Karpas-422 (cell line): ENCODE data around the gene PPARA. TPM values are rescaled to one million over a fixed set of nuclear protein-coding genes. Genes with fewer than 3 reads are reported as not detected.

Experiments
- DNase-seq: peaks from one replicate; pipeline ENCODE4 v3.0.0-alpha.2; 2015
- H2AFZ ChIP-seq: fragments of 200-600 bp; sonication (generic); 2 replicates; pipeline ENCODE4 v1.6.1; 2014; ENCODE audit warnings: antibody characterized with exemption, low read length, mixed read lengths
- H3K27ac ChIP-seq: fragments of 200-600 bp; sonication (generic); 2 replicates; pipeline ENCODE4 v1.5.1; 2014; ENCODE audit warnings: mild to moderate bottlenecking, low read length, moderate library complexity
- H3K27me3 ChIP-seq: fragments of 200-600 bp; sonication (generic); 2 replicates; pipeline ENCODE4 v1.6.1; 2014; ENCODE audit warnings: low read length, mixed read lengths
- H3K36me3 ChIP-seq: fragments of 200-600 bp; sonication (generic); 2 replicates; pipeline ENCODE4 v1.6.1; 2014; ENCODE audit warnings: low read length, mixed read lengths; ENCODE audit not compliant: insufficient read depth
- H3K4me1 ChIP-seq: fragments of 200-600 bp; sonication (generic); 2 replicates; pipeline ENCODE4 v1.6.1; 2014; ENCODE audit warnings: mild to moderate bottlenecking, low read length, mixed read lengths
- H3K4me2 ChIP-seq: fragments of 200-600 bp; sonication (generic); 2 replicates; pipeline ENCODE4 v1.6.1; 2014; ENCODE audit warnings: low read length, low read depth, mild to moderate bottlenecking; ENCODE audit not compliant: poor library complexity, severe bottlenecking
- H3K4me3 ChIP-seq: fragments of 200-600 bp; sonication (generic); 2 replicates; pipeline ENCODE4 v1.5.1; 2014; ENCODE audit warnings: mild to moderate bottlenecking, antibody characterized with exemption, low read length, mixed read lengths
- H3K79me2 ChIP-seq: fragments of 200-600 bp; sonication (generic); 2 replicates; pipeline ENCODE4 v1.6.1; 2014; ENCODE audit warnings: mild to moderate bottlenecking, low read length, mixed read lengths
- H3K9ac ChIP-seq: fragments of 200-600 bp; sonication (generic); 2 replicates; pipeline ENCODE4 v1.6.0; 2014; ENCODE audit warnings: low read length
- H3K9me2 ChIP-seq: fragments of 200-600 bp; sonication (generic), shearing (Covaris generic); replicated peaks from 2 replicates; pipeline ENCODE4 v1.6.0; 2014; ENCODE audit warnings: mild to moderate bottlenecking, low read length, moderate library complexity; ENCODE audit not compliant: insufficient read depth
- H3K9me3 ChIP-seq: fragments of 300-700, 200-600 bp; sonication (generic); 2 replicates; pipeline ENCODE4 v1.6.1; 2014; ENCODE audit warnings: low read length, mixed read lengths
- H4K20me1 ChIP-seq: fragments of 200-600 bp; sonication (generic); 2 replicates; pipeline ENCODE4 v1.6.1; 2014; ENCODE audit warnings: mild to moderate bottlenecking, antibody characterized with exemption, low read length, low read depth; ENCODE audit not compliant: insufficient read depth
- total RNA-seq: library from RNA; depleted of rRNA; stranded (reverse); fragments of >200 nt; shearing (Covaris generic); gene quantifications from 2 replicates; pipeline ENCODE4 v1.2.3, GENCODE V29; 2014; ENCODE audit warnings: low replicate concordance

Gene PPARA
- total RNA-seq, 1 experiment from 2014 or later: 23.5 TPM

DNA sequence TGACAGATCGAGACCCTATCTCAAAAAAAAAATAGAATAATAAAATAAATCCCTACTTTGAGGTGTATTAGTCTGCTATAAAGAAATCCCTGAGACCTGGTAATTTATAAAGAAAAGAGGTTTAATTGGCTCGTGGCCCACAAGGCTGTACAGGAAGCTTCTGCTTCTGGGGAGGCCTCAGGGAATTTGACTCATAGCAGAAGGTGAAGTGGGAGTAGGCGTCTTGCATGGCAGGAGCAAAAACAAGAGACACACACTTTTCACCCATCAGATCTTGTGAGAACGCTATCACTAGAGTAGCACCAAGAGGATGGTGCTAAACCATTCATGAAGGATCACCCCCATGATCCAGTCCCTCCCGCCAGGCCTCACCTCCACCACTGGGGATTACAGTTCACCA is 70.6 kb downstream of the PPARA start:
- DNase-seq: no peak
- H4K20me1 ChIP-seq: no peaks in the 10 kb centered on the region
- no peaks in the 10 kb centered on the region for H3K27me3 ChIP-seq
- H3K9me3 ChIP-seq: no peaks in the 10 kb centered on the region
- no peak overlapping the region for H3K4me2 ChIP-seq
- H3K4me1 ChIP-seq: no peaks in the 10 kb centered on the region
- H3K36me3 ChIP-seq: peaks cover 14% of the 10 kb centered on the region
- H3K9ac ChIP-seq: no peak overlapping the region
- H3K9me2 ChIP-seq: no peaks in the 10 kb centered on the region
- H3K79me2 ChIP-seq: no peaks in the 10 kb centered on the region
- no peak overlapping the region for H3K27ac ChIP-seq
- no peak overlapping the region for H2AFZ ChIP-seq
- H3K4me3 ChIP-seq: no peak overlapping the region

DNA sequence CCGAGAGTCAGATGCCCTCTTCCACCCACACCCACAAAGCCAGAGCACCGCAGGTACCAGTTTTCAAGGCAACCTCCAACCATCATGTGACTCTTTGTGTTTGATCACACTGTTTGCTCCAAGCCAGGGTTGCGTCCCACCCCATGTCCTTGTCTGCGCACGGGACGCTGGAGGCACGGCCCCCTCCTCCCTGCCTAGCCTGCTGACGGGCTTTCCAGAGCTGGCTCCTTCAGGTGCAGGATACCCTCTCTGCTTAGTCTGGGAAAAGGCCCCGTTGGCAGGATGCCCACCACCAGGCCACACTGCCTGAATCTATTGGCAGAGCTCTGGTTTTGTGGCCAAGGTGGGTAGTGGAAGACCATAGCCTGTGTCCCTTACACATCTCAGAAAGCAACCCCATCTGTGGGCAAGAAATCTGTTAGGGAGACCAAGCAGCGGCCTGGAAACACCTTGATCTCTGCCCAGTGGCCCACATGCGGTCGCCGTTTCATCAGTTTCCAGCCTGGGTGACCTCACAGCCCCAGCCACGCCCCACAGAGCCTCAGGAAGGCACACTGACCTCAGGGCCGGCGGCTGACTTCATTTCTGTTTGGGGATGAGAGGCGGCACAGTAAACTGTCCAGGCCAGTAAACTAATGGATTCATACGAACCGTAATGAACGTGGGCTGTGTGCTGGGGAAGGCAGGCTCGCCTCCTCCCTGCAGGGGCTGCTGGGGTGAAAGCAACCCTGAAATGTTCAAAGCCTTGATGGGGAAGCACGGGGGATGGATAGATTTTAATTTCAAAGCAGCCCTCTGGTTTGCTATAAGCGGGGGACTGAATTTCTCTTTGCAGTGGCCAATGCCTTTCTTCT is 73.9 kb downstream of the PPARA start:
- H3K27me3 ChIP-seq: no peaks in the 10 kb centered on the region
- no peak overlapping the region for H3K27ac ChIP-seq
- peaks cover 9% of the 10 kb centered on the region for H3K36me3 ChIP-seq
- no peak overlapping the region for H3K4me3 ChIP-seq
- H3K79me2 ChIP-seq: no peaks in the 10 kb centered on the region
- no peak overlapping the region for H2AFZ ChIP-seq
- H3K9me2 ChIP-seq: no peaks in the 10 kb centered on the region
- no peak for DNase-seq
- no peaks in the 10 kb centered on the region for H3K4me1 ChIP-seq
- H4K20me1 ChIP-seq: no peaks in the 10 kb centered on the region
- no peaks in the 10 kb centered on the region for H3K9me3 ChIP-seq
- H3K9ac ChIP-seq: no peak overlapping the region
- H3K4me2 ChIP-seq: no peak overlapping the region

DNA sequence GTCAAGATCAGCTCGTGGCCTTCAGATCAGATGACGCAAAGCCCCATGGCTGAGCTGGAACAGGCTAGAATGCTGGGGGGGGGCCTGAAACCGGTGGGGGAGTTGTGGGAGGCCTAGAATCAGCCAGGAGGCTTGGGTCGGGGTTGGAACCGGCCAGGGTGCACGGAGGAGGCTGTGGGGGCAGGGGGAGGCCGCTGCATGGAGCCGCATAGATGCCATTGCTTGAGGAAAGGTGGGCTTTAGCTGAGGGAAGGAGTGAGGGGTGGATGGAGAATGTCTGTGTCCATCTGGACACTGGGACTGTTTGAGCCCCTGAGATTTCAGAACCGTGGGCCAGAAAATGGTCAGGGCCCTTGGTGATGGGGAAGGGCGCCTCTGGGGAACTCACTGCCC is 74.6 kb downstream of the PPARA start:
- Histone ChIP-seq H3K9me2 (no peaks in the 10 kb centered on the region), H3K27ac (no peak overlapping the region), H3K4me1 (no peaks in the 10 kb centered on the region), H3K9ac (no peak overlapping the region), H3K79me2 (no peaks in the 10 kb centered on the region), H3K27me3 (no peaks in the 10 kb centered on the region), H3K4me3 (no peak overlapping the region), H2AFZ (no peak overlapping the region), H3K9me3 (no peaks in the 10 kb centered on the region), H4K20me1 (no peaks in the 10 kb centered on the region), H3K36me3 (peaks cover 4% of the 10 kb centered on the region), H3K4me2 (no peak overlapping the region)
- no peak for DNase-seq

DNA sequence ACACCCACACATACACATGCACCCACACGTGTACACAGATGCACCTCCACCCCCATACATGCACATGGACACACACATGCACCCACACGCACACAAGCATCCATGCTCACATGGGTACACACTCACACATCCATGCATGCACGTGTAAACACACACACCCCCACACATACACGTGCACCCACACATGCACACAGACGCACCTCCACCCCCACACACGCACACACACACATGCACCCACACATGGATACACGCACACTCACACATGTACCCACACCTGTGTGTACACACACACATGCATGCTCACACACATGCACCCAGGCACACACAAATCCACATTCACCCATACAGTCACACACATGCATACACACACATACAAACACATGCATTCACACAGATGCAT is 75.3 kb downstream of the PPARA start:
- H3K9ac ChIP-seq: no peak overlapping the region
- H3K27me3 ChIP-seq: no peaks in the 10 kb centered on the region

DNA sequence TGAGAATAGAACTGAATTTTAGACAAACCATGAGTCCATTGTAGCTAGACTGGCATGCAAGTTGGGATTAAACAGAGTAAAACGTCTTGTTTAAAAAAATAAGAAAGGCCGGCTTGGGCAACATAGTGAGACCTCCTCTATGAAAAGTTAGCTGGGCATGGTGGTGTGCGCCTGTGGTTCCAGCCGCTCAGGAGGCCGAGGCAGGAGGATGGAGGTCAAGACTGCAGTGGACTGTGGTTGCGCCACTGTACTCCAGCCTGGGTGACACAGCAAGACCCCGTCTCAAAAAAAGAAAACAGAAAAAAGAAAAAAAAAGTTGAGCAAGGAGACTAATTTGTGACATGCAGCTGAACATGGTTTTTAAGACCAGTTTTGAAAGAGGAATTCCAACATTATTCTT is 76.3 kb downstream of the PPARA start:
- Histone ChIP-seq H4K20me1 (no peaks in the 10 kb centered on the region), H3K27me3 (no peaks in the 10 kb centered on the region), H3K4me2 (no peak overlapping the region), H3K79me2 (no peaks in the 10 kb centered on the region), H3K4me1 (no peaks in the 10 kb centered on the region), H3K4me3 (no peak overlapping the region), H2AFZ (no peak overlapping the region), H3K9me2 (no peaks in the 10 kb centered on the region), H3K36me3 (no peaks in the 10 kb centered on the region; the same call in 1 of the 2 replicates), H3K27ac (no peak overlapping the region), H3K9me3 (no peaks in the 10 kb centered on the region), H3K9ac (no peak overlapping the region)
- no peak for DNase-seq

More for the DNA sequence above, 75.3 kb downstream of the PPARA start:
- Histone ChIP-seq H3K36me3 (peaks cover 4% of the 10 kb centered on the region), H3K4me3 (no peak overlapping the region), H3K4me2 (no peak overlapping the region), H3K9me2 (no peaks in the 10 kb centered on the region), H3K9me3 (no peaks in the 10 kb centered on the region), H3K4me1 (no peaks in the 10 kb centered on the region), H3K79me2 (no peaks in the 10 kb centered on the region), H3K27ac (no peak overlapping the region), H2AFZ (no peak overlapping the region), H4K20me1 (no peaks in the 10 kb centered on the region)
- DNase-seq: no peak

DNA sequence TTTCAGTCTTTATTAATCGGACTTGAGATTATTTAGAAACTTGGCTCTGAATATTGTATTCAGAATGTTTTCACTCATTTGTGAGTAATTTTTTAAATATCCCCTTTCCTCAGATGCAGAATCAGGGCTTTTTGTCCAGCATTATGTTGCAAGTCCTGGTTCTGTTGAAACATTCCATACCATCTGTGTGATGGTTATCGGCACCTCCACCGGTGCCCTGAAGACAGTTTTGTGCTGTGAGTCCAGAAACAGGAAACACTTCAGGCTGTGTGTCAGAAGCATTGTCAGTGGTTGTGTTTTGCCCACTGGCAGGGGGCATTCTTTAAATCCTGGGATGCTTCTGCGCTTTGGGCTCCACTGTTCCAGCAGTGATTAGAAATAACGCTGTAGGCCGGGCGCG is 79.4 kb downstream of the PPARA start:
- Histone ChIP-seq H3K79me2 (no peaks in the 10 kb centered on the region), H3K4me1 (no peaks in the 10 kb centered on the region), H3K9me2 (no peaks in the 10 kb centered on the region), H3K36me3 (peaks cover 4% of the 10 kb centered on the region), H3K9me3 (no peaks in the 10 kb centered on the region), H3K4me3 (no peak overlapping the region), H3K9ac (no peak overlapping the region), H3K4me2 (no peak overlapping the region), H4K20me1 (no peaks in the 10 kb centered on the region), H3K27me3 (no peaks in the 10 kb centered on the region), H2AFZ (no peak overlapping the region), H3K27ac (no peak overlapping the region)
- DNase-seq: no peak

DNA sequence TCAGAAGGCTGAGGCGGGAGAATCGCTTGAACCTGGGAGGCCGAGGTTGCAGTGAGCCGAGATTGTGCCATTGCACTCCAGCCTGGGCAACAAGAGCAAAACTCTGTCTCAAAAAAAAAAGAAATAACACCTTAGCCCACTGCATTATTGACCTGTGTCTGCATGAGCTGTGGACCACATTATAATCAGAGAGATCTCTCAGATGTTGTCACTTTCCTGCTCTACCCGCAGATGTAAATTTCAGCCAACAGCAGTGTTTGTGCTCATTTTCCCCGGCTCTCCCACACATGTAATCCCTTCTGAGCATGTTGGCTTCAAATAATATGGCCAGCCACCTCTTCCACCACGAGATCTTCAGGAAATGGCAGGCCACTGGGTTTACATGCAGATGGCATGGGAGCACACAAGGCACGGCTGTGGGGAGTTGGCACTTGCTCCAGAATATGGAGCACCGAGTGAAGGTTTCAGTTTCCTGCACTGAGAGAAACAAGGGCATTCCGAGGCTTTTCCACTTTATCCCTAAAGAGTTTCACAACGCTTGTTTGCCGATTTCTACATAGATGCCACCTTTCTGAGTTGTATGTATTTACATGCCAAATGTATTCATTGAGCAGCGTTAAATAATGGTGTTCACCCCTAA is 80.1 kb downstream of the PPARA start:
- H3K27ac ChIP-seq: no peak overlapping the region
- no peaks in the 10 kb centered on the region for H3K4me1 ChIP-seq
- no peak overlapping the region for H3K4me3 ChIP-seq
- H3K79me2 ChIP-seq: no peaks in the 10 kb centered on the region
- H3K9me3 ChIP-seq: no peaks in the 10 kb centered on the region
- no peaks in the 10 kb centered on the region for H3K9me2 ChIP-seq
- H2AFZ ChIP-seq: no peak overlapping the region
- H3K9ac ChIP-seq: no peak overlapping the region
- no peaks in the 10 kb centered on the region for H4K20me1 ChIP-seq
- no peak overlapping the region for H3K4me2 ChIP-seq
- no peak for DNase-seq
- peaks cover 4% of the 10 kb centered on the region for H3K36me3 ChIP-seq
- no peaks in the 10 kb centered on the region for H3K27me3 ChIP-seq

DNA sequence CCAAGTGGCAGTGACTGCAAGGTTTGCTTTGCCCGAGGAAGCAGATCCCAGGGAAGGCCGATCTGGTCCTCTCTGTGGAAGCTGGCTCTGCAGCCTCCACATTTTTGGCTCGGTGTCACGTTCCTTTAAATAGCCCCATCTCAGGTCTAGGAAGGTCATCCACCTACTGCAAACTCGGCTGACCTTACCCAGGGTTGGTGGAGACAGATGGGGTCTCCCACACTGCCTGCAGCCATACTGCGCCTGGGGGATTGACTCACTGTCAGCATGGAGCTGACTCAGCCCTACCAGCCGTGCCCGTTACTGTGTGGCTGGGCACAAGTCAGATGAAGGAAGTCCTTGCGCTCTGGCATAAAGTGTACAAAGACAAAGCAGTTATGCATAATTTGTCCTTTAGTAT is 82.9 kb downstream of the PPARA start:
- H3K4me2 ChIP-seq: no peak overlapping the region
- H3K9ac ChIP-seq: no peak overlapping the region
- no peaks in the 10 kb centered on the region for H3K27me3 ChIP-seq
- no peak for DNase-seq
- H3K36me3 ChIP-seq: peaks cover 4% of the 10 kb centered on the region; the same call in 1 of the 2 replicates
- H3K4me3 ChIP-seq: no peak overlapping the region
- H3K9me2 ChIP-seq: no peaks in the 10 kb centered on the region
- H2AFZ ChIP-seq: no peak overlapping the region
- no peaks in the 10 kb centered on the region for H4K20me1 ChIP-seq
- H3K27ac ChIP-seq: no peak overlapping the region
- H3K9me3 ChIP-seq: no peaks in the 10 kb centered on the region
- no peaks in the 10 kb centered on the region for H3K79me2 ChIP-seq
- no peaks in the 10 kb centered on the region for H3K4me1 ChIP-seq
